Stimulated activated CD8-positive, alpha-beta memory T cell treated with anti-CD3 and anti-CD28 coated beads, Interleukin-7, amount 100 ng/mL, for 48 hours (primary cell): ENCODE data around the gene HYAL1.
A peak's percentile ranks its signal among the peaks of the same experiment; 100 is the strongest.
"Not testable (repeated sequence)": the region's sequence is repeated elsewhere in the genome, so short reads cannot be mapped to it uniquely, and the experiment has no call there.

ENCODE experiments used
- DNase-seq, 2 donors: peaks; one replicate each; pipeline ENCODE4 v3.0.0-alpha.2; 2020; ENCODE audit warnings: low read depth in 1 of 2; ENCODE audit errors: extremely low read depth in 1 of 2

HYAL1 gene

GRCh38 chr3:50319894-50320625 is 16.7 kb upstream of the HYAL1 start:
- DNase-seq, result no peak

GRCh38 chr3:50319181-50319893 is 16.0 kb upstream of the HYAL1 start:
- no peak for DNase-seq

- no peak for DNase-seq
Measured at GRCh38 chr3:50318615-50319014, 15.2 kb upstream of the HYAL1 start.

GRCh38 chr3:50318163-50318562 is 14.8 kb upstream of the HYAL1 start:
- DNase-seq, result no peak

GRCh38 chr3:50317300-50317699 is 13.9 kb upstream of the HYAL1 start:
- DNase-seq, result no peak

GRCh38 chr3:50316657-50317242 is 13.4 kb upstream of the HYAL1 start:
- DNase-seq, result peak in 1 of 2 donors; percentile 55

GRCh38 chr3:50314816-50315215 is 11.4 kb upstream of the HYAL1 start:
- DNase-seq, result no peak

- DNase-seq, result no peak
Measured at GRCh38 chr3:50314342-50314741, 11.0 kb upstream of the HYAL1 start.

GRCh38 chr3:50312041-50312440 is 8.7 kb upstream of the HYAL1 start:
- not testable (repeated sequence) for DNase-seq

- peak in 1 of 2 donors; percentile 15 for DNase-seq
Measured at GRCh38 chr3:50304601-50305000, 1.2 kb upstream of the HYAL1 start.

- no peak for DNase-seq
Measured at GRCh38 chr3:50302095-50303012, 1.0 kb downstream of the HYAL1 start.

GRCh38 chr3:50300681-50301254 is 2.6 kb downstream of the HYAL1 start:
- no peak for DNase-seq

- no peak for DNase-seq
Measured at GRCh38 chr3:50299929-50300680, 3.3 kb downstream of the HYAL1 start.

GRCh38 chr3:50299638-50299928 is 3.8 kb downstream of the HYAL1 start:
- no peak for DNase-seq

- peak; percentile 98 for DNase-seq
Measured at GRCh38 chr3:50298836-50299637, 4.3 kb downstream of the HYAL1 start, which contains the start of the genes HYAL3 and NAA80. Gene HYAL3 (minus strand): TSS chr3:50299405. CDS start chr3:50295602, 3,803 bp downstream. Gene NAA80 (minus strand): TSS chr3:50299405. CDS start chr3:50297463, 1,942 bp downstream.

- DNase-seq, result no peak
Measured at GRCh38 chr3:50297896-50298725, 5.3 kb downstream of the HYAL1 start.

- DNase-seq, result no peak
Measured at GRCh38 chr3:50297384-50297775, 6.0 kb downstream of the HYAL1 start.

GRCh38 chr3:50296721-50297383 is 6.5 kb downstream of the HYAL1 start:
- no peak for DNase-seq
